ENCODE measurements around the gene KCNMA1. TPM values are rescaled to one million over a fixed set of nuclear protein-coding genes. Genes with fewer than 3 reads are reported as not detected.

The KCNMA1 gene
- total and polyA plus RNA-seq, 9 of the 15 experiments (the other 6 are each of a cell fraction or from before 2014, with no cell fraction given), result 0.01 to 0.95 (median 0.15) TPM; not detected in 4

DNA sequence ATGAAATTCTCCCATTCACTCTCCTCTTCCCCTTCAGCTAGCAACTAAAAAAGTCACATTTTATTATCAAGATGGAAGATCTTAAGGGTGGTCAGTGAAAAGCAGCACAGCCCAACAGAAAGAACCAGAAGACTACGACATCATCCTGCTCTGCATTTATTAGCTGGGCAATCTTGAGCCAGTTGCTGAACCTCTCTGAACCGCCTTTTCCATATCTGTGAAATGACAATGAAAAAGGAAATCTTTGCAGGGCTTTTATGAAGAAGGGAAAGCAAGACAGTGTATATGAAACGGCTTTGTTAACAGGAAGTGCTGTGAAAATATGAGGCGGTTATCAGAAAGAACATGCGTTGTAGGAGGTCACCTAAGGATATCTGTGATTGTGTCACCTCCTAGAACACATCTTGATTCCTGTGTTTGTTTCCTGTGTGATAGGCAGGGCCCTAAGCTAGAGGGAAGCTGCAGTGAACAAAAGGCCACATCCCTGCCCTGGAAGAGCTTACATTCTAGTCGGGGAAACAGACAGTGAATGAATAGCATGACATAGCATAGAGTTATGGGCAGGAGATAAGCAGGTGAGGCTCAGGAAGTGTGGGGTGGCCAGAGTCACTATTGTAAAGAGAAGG lies 36.0 kb upstream of the KCNMA1 start (continued):
- no peak for TF ChIP-seq ARID3B (CRISPR knock-in tag; IDR thresholded peaks at IDR 0.05; ENCODE audit: borderline replicate concordance)
- TF ChIP-seq, protein P1, sequence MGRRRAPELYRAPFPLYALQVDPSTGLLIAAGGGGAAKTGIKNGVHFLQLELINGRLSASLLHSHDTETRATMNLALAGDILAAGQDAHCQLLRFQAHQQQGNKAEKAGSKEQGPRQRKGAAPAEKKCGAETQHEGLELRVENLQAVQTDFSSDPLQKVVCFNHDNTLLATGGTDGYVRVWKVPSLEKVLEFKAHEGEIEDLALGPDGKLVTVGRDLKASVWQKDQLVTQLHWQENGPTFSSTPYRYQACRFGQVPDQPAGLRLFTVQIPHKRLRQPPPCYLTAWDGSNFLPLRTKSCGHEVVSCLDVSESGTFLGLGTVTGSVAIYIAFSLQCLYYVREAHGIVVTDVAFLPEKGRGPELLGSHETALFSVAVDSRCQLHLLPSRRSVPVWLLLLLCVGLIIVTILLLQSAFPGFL (CRISPR knock-in tag; IDR thresholded peaks at IDR 0.05), result no peak
- no peak for TF ChIP-seq ETS2 (tag; IDR thresholded peaks at IDR 0.05; ENCODE audit: borderline replicate concordance, poor library complexity, severe bottlenecking)
- no peak for TF ChIP-seq SMAD3 (CRISPR knock-in tag; conservative IDR thresholded peaks at IDR 0.05)
- peak; percentile 62 for TF ChIP-seq ETV1 (tag; conservative IDR thresholded peaks at IDR 0.05; ENCODE audit: low read depth)
- no peak for TF ChIP-seq CC2D1A (IDR thresholded peaks at IDR 0.05)
- no peak for TF ChIP-seq TFAM (CRISPR knock-in tag; conservative IDR thresholded peaks at IDR 0.05)
- TF ChIP-seq TCF3 (CRISPR knock-in tag; IDR thresholded peaks at IDR 0.05), result no peak
- TF ChIP-seq MBD1 (CRISPR knock-in tag; IDR thresholded peaks at IDR 0.05), result no peak
- TF ChIP-seq PRDM10 (IDR thresholded peaks at IDR 0.05; ENCODE audit: partially characterized antibody), result peak; percentile 16
- no peak for TF ChIP-seq FOXA1 (IDR thresholded peaks at IDR 0.05; ENCODE audit: borderline replicate concordance)
- TF ChIP-seq BRF1 (IDR thresholded peaks at IDR 0.05; ENCODE audit: borderline replicate concordance, extremely low read depth, insufficient read length), result no peak
- TF ChIP-seq NRF1 (conservative IDR thresholded peaks at IDR 0.05 in 1 of 2, IDR thresholded peaks at IDR 0.05 in 1 of 2), result no peak
- TF ChIP-seq CBFB (CRISPR knock-in tag; IDR thresholded peaks at IDR 0.05), result no peak
- TF ChIP-seq THAP7 (CRISPR knock-in tag; IDR thresholded peaks at IDR 0.05), result no peak
- TF ChIP-seq BCOR (IDR thresholded peaks at IDR 0.05), result peak; percentile 58; the same call in 1 of the 2 replicates
